GM12873 (cell line): ENCODE results near the gene C10orf71.

ENCODE experiments used
- CTCF ChIP-seq: IDR thresholded peaks from 2 replicates; pipeline ENCODE4 v1.5.1; 2012; ENCODE audit warnings: low read depth, mild to moderate bottlenecking, moderate library complexity, low read length, control low read depth; ENCODE audit not compliant: insufficient read depth; ENCODE audit errors: missing control alignments

The C10orf71 gene

GRCh38 chr10:49351669-49352068, 52.7 kb downstream of the C10orf71 start:
- no peak for TF ChIP-seq CTCF

GRCh38 chr10:49352323-49352722, 53.4 kb downstream of the C10orf71 start:
- no peak for TF ChIP-seq CTCF

GRCh38 chr10:49353026-49353894, 54.3 kb downstream of the C10orf71 start:
- no peak for TF ChIP-seq CTCF

GRCh38 chr10:49353895-49354566, 55.1 kb downstream of the C10orf71 start:
- TF ChIP-seq CTCF = no peak

GRCh38 chr10:49354593-49354992, 55.6 kb downstream of the C10orf71 start:
- no peak for TF ChIP-seq CTCF

- no peak for TF ChIP-seq CTCF
Observed at GRCh38 chr10:49355221-49355620, 56.3 kb downstream of the C10orf71 start.

- no peak for TF ChIP-seq CTCF
Observed at GRCh38 chr10:49356181-49356580, 57.2 kb downstream of the C10orf71 start.
